Vagina (tissue), 2 donors: ENCODE data around the gene REG1A. TPM values are rescaled to one million over a fixed set of nuclear protein-coding genes. Genes with fewer than 3 reads are reported as not detected.

Source experiments
- DNase-seq, 2 donors: peaks; one replicate each; pipeline ENCODE4 v3.0.0-alpha.2; 2017; ENCODE audit errors: extremely low spot score in 2 of 2
- H3K27ac ChIP-seq: fragments of 200-600 bp; sonication (generic); one replicate; pipeline ENCODE4 v1.5.1; 2019
- H3K27me3 ChIP-seq: fragments of 200-600 bp; sonication (generic); one replicate; pipeline ENCODE4 v1.5.1; 2019
- H3K36me3 ChIP-seq, 2 donors: fragments of 200-600 bp; sonication (generic); one replicate each; pipeline ENCODE4 v1.5.1; 2017 to 2019
- H3K4me1 ChIP-seq: fragments of 200-600 bp; sonication (generic); one replicate; pipeline ENCODE4 v1.5.1; 2019
- H3K4me3 ChIP-seq, 2 donors: fragments of 200-600 bp; sonication (generic); 1 replicate in 1 of 2; 2 replicates in 1 of 2; pipeline ENCODE4 v1.5.1; 2016 to 2019
- H3K9me3 ChIP-seq: fragments of 200-600 bp; sonication (generic); one replicate; pipeline ENCODE4 v1.5.1; 2019
- POLR2A ChIP-seq, 2 donors: fragments of 450-650 bp; IDR thresholded peaks; one replicate each; pipeline ENCODE4 v1.6.1; 2017; ENCODE audit warnings: antibody characterized with exemption in 2 of 2, mild to moderate bottlenecking in 2 of 2, moderate library complexity in 2 of 2
- POLR2AphosphoS5 ChIP-seq, 2 donors: sonication (generic); formaldehyde crosslinking; IDR thresholded peaks; one replicate each; pipeline ENCODE4 v1.9.0; 2017; ENCODE audit warnings: antibody characterized with exemption in 2 of 2, mild to moderate bottlenecking in 2 of 2, low read depth in 1 of 2; ENCODE audit not compliant: insufficient read depth in 1 of 2
- intact Hi-C: fragments of 100-400 bp; cut with DNase I; formaldehyde crosslinking; loops from one replicate; pipeline ENCODE4 v1.15.1; 2023
- total RNA-seq: library from RNA; depleted of rRNA; stranded (reverse); fragments of >200 nt; gene quantifications from one replicate; pipeline ENCODE4 v1.2.3, GENCODE V29; 2016
- TF ChIP-seq, protein P1 (sequence below), 3 experiments: fragments of 450-650 bp in 2 of 3; fragments of 200-600 bp in 1 of 3; sonication (generic) in 1 of 3; IDR thresholded peaks; one replicate each; pipeline ENCODE4 v1.5.1; 2017 to 2019; ENCODE audit warnings: antibody characterized with exemption in 3 of 3, mild to moderate bottlenecking in 2 of 3, moderate library complexity in 2 of 3

REG1A gene
- not detected for total RNA-seq

DNA sequence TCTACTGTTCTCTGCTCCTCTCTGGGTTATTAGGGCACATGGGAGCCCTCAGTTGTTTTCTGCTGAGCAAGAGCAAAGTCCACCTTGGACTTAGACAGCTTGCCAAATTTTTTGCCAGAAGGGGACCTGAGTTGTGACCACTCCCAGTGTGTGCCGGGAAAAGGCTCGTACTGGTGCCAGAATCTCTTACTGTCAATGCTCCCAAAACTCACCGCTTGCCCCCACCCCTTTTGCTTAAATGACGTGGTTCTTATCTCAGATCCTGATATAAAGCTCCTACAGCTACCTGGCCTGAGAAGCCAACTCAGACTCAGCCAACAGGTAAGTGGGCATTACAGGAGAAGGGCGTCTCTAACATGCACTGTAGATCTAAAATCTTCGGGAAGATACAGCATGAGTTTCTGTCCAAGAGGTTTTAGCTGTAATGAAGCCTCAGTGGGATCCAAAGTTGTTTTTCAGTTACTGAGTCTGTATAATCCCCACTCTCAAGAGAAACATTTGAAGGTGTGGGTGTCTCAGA is at the start of gene REG1A:
REG1A (plus strand) TSS at position 295 of the 520 bp plus-strand sequence. CDS start 374 bp downstream, outside the sequence.
- Histone ChIP-seq H3K27ac (no peak within 1 kb of the TSS), H3K27me3 (no peaks in the 10 kb centered on the region), H3K36me3 (no peaks in the 10 kb centered on the region), H3K4me1 (no peaks in the 10 kb centered on the region), H3K9me3 (no peaks in the 10 kb centered on the region), H3K4me3 (no peak within 1 kb of the TSS)
- no peak for DNase-seq
- intact Hi-C loops, result no loop called here
- TF ChIP-seq, protein P1, sequence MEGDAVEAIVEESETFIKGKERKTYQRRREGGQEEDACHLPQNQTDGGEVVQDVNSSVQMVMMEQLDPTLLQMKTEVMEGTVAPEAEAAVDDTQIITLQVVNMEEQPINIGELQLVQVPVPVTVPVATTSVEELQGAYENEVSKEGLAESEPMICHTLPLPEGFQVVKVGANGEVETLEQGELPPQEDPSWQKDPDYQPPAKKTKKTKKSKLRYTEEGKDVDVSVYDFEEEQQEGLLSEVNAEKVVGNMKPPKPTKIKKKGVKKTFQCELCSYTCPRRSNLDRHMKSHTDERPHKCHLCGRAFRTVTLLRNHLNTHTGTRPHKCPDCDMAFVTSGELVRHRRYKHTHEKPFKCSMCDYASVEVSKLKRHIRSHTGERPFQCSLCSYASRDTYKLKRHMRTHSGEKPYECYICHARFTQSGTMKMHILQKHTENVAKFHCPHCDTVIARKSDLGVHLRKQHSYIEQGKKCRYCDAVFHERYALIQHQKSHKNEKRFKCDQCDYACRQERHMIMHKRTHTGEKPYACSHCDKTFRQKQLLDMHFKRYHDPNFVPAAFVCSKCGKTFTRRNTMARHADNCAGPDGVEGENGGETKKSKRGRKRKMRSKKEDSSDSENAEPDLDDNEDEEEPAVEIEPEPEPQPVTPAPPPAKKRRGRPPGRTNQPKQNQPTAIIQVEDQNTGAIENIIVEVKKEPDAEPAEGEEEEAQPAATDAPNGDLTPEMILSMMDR (IDR thresholded peaks at IDR 0.05), result no peak
- TF ChIP-seq POLR2A (IDR thresholded peaks at IDR 0.05) (no peak), POLR2AphosphoS5 (IDR thresholded peaks at IDR 0.05; ENCODE audit: insufficient read depth in 1 of 2, low read depth in 1 of 2) (no peak)

DNA sequence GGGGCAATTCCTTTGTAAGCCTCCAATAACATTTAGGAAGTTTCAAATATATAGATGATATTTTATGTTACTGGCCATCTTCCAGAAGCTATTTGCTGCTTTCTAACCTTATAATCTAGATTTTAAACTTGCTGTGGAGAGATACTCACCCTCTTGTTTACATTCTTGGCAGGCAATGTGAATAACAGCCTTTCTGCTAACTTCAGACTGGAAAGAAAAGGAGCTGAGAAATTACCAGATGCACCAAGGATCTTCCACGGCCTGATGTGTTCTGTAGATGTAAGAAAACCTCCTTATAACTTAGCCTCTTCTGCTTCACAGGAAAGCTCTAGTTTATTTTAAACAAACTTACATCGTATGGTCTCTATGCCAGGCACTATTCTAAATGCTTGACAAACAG is 49.2 kb upstream of the REG1A start:
- TF ChIP-seq POLR2AphosphoS5 (IDR thresholded peaks at IDR 0.05; ENCODE audit: insufficient read depth in 1 of 2, low read depth in 1 of 2) (no peak), POLR2A (IDR thresholded peaks at IDR 0.05) (no peak)
- TF ChIP-seq, protein P1 (IDR thresholded peaks at IDR 0.05), result no peak
- no peaks in the 10 kb centered on the region for H3K27me3 ChIP-seq
- H3K27ac ChIP-seq, result no peak overlapping the region
- intact Hi-C loops, result no loop called here
- no peaks in the 10 kb centered on the region for H3K4me1 ChIP-seq
- H3K4me3 ChIP-seq, result no peak overlapping the region
- no peaks in the 10 kb centered on the region for H3K36me3 ChIP-seq
- DNase-seq, result no peak
- H3K9me3 ChIP-seq, result no peaks in the 10 kb centered on the region

GRCh38 chr2:79082987-79083386 is 37.3 kb upstream of the REG1A start:
- TF ChIP-seq POLR2AphosphoS5 (IDR thresholded peaks at IDR 0.05; ENCODE audit: insufficient read depth in 1 of 2, low read depth in 1 of 2) (no peak), POLR2A (IDR thresholded peaks at IDR 0.05) (no peak)
- TF ChIP-seq, protein P1 (IDR thresholded peaks at IDR 0.05), result no peak

DNA sequence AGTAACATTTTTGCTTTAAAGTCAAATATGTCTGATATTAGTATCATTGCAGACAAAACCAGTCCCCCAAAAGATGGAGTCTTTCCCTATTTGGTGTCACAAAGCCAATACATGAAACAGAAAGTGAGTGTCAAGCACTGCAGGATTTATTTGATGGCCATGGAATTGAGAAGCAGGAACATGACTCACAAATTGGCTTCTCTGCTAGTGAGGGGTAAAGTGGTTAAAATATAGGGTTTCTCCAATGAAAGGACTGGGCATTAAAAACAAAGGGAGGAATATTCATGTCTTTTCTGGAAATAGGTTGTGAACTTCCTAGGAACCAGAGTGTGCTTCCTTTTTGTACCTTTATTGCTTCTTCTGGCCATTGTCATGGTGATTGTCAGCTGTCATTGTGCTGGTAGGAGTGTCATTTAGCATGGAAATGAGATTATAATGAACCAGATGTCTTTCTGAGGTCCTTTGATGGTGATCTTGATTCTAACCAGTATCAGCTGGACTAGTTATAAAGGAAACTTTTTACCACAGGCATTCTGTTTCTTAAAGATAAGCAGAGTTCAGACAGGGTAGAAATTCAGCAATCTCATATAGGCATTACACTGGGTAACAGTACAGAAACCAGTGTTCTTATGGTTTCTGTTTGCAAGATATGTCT is 36.6 kb upstream of the REG1A start:
- no peak for DNase-seq
- no peaks in the 10 kb centered on the region for H3K36me3 ChIP-seq
- no peak overlapping the region for H3K4me3 ChIP-seq
- H3K27me3 ChIP-seq, result no peaks in the 10 kb centered on the region
- H3K27ac ChIP-seq, result no peak overlapping the region
- intact Hi-C loops, result no loop called here
- no peaks in the 10 kb centered on the region for H3K4me1 ChIP-seq
- no peaks in the 10 kb centered on the region for H3K9me3 ChIP-seq
- no peak for TF ChIP-seq POLR2AphosphoS5 (IDR thresholded peaks at IDR 0.05; ENCODE audit: insufficient read depth in 1 of 2, low read depth in 1 of 2)
- TF ChIP-seq, protein P1 (IDR thresholded peaks at IDR 0.05), result no peak
- TF ChIP-seq POLR2A (IDR thresholded peaks at IDR 0.05), result no peak

More at GRCh38 chr2:79082987-79083386, 37.3 kb upstream of the REG1A start:
- no peak for DNase-seq
- Histone ChIP-seq H3K9me3 (no peaks in the 10 kb centered on the region), H3K4me1 (no peaks in the 10 kb centered on the region), H3K36me3 (no peaks in the 10 kb centered on the region), H3K4me3 (no peak overlapping the region), H3K27me3 (no peaks in the 10 kb centered on the region), H3K27ac (no peak overlapping the region)
- intact Hi-C loops, result no loop called here

GRCh38 chr2:79084495-79085135 is 35.7 kb upstream of the REG1A start:
- Histone ChIP-seq H3K9me3 (no peaks in the 10 kb centered on the region), H3K4me1 (no peaks in the 10 kb centered on the region), H3K4me3 (no peak overlapping the region), H3K36me3 (no peaks in the 10 kb centered on the region), H3K27me3 (no peaks in the 10 kb centered on the region), H3K27ac (no peak overlapping the region)
- intact Hi-C loops, result no loop called here
- no peak for DNase-seq
- TF ChIP-seq, protein P1 (IDR thresholded peaks at IDR 0.05), result no peak
- no peak for TF ChIP-seq POLR2AphosphoS5 (IDR thresholded peaks at IDR 0.05; ENCODE audit: insufficient read depth in 1 of 2, low read depth in 1 of 2)
- no peak for TF ChIP-seq POLR2A (IDR thresholded peaks at IDR 0.05)
